ENCODE data around the gene B4GALT7.

The B4GALT7 gene

DNA sequence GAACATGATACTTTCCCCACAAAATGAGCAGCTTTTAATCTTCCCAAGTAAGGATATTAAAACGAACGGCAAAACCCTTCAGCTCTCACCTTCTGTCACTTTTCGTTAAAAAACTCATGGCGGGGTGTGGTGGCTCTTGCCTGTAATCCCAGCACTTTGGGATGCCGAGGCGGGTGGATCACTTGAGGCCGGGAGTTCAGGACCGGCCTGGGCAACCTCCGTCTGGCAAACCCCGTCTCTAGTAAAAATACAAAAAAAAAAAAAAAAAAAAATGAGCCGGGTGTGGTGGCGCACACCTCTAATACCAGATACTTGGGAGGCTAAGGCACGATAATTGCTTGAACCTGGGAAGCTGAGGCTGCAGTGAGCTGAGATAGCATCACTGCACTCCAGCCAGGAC, 7.0 kb upstream of the B4GALT7 start:
- DNase-seq: no peak

DNA sequence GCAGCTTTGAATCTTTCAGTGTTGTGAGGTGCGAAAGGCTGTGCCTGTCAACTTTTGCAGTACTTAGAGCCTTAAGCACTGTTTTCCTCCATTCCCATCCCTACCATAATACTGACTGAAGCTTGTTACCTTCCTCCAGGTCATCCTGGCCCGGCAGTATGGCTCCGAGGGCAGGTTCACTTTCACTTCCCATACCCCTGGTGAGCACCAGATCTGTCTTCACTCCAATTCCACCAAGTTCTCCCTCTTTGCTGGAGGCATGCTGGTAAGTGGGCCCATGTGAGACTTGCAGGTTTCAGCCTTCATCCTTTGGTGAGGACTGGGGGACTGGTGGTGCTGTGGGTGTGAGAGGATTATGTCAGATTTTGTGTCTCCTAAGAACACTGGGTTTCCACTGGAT, 6.4 kb upstream of the B4GALT7 start:
- DNase-seq: no peak

GRCh38 chr5:177594071-177594470, 5.9 kb upstream of the B4GALT7 start:
- no peak for DNase-seq

- DNase-seq: no peak
Observed at GRCh38 chr5:177595026-177595585, 4.8 kb upstream of the B4GALT7 start.

GRCh38 chr5:177595991-177596774, 3.7 kb upstream of the B4GALT7 start:
- no peak for DNase-seq

- no peak for DNase-seq
Observed at GRCh38 chr5:177596775-177597238, 3.1 kb upstream of the B4GALT7 start.

DNA sequence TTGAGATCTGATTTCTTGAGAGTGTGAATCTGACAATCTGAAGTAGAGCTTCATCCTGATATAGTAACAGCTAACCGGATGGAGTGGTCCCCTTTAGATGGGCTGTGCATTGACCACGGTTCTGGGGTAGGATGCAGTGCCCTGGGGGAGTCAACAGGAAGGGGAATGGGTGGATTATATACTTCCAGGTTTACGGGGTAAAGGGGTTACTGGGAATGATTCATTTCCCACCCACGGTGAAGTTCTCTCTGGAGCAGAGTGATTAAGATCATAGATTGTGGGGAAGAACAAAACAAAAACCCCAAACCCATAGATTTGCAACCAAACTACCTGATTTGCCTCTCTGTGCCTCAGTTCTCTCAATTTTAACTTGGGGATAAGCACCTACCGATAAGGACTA, 1.5 kb upstream of the B4GALT7 start:
- no peak for DNase-seq

DNA sequence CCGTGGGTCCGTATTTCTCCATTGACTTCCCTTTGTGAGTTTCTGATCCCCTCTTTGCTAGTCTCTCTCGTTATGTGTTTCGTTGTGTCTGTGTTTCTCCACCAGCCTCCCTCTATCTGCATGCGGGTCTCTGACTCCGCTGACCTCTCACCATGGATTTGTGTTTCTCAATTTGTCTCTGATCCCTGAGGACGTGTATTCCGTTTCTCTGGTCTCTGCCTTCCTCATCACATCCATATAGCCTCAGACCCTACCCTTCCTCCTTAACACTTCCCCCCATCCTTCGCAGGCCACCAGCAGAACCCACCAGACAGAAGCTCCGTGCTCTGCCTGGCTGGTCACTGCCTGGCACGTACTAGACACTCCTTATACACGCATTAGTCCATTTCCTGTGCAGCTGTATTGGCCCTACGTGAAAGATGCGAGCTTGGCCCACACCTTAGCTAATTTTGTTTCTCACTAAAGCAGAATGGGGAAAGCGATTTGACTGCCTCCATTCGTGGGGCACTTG, 631 bp downstream of the B4GALT7 start:
- DNase-seq: peak in 5 of 51 donors; percentile 15 to 61 (median 37)

- no peak for DNase-seq
Observed at GRCh38 chr5:177601126-177601525, 1.2 kb downstream of the B4GALT7 start.

DNA sequence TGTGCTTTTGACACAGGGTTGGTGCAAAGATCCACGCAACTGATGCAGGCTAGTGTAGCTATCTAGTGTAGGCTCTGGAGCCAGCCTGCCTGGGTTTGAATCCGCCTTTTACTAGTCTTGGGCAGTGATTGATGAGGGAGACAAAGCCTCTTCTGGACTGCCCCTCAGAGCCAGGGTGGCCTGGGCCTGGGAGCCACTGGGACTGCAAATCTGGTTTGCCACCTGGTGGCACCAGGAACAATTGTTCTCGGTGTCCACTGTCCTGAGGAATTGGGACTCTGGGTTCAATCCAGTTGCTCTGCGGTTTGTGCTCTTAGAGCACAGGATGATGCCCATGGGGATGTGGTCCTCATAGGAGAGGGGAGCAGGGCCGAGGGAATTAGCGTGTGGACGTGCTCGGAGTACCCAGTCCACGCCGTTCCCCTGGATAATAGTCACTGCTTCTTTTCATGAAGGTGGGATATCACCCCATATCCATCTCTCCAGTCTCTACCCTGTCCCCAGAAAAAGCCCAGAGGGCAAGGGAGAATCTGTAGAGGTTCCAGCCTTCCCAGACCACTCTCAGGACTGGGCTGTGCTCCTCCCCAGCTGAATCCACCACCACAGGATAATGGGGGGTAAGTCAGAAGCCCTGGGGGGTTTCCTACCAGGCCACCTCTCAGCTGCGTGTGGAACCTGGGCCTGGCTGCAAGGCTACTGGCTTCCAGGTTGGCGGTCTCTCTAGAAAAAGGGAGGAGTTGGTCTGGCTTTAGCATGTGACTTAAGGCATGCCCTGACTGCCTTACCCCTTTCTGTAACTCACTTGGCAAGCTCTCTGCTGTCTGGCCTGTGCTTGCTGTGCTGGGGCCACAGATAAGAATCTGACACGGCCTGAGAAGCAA, 1.9 kb downstream of the B4GALT7 start:
- DNase-seq: no peak

GRCh38 chr5:177602458-177602830, 2.5 kb downstream of the B4GALT7 start:
- no peak for DNase-seq

DNA sequence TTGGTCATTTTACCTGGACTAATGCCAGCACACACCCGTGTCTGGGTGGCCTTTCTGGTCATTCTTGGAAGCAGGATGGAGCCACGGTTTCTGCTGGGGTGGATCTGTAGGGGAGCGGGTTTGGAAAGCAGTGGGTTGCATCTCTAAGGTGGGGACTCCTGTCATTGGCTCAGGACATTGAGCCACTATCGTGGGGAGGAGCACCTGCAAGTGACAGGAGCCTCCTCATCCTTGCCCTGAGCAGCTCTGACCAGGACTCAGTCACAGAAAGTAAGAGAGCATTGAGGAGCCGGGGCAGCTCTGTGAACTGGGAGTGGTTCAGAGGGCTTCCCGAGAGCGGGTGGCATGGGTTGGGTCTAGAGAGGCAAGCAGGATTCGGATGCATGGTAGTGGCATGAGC, 3.7 kb downstream of the B4GALT7 start:
- no peak for DNase-seq

DNA sequence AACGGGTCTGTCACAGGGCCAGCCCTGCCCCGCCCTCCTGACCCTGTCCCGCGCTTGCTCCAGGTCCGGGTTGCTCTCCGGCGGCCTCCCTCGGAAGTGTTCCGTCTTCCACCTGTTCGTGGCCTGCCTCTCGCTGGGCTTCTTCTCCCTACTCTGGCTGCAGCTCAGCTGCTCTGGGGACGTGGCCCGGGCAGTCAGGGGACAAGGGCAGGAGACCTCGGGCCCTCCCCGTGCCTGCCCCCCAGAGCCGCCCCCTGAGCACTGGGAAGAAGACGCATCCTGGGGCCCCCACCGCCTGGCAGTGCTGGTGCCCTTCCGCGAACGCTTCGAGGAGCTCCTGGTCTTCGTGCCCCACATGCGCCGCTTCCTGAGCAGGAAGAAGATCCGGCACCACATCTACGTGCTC, 4.2 kb downstream of the B4GALT7 start:
- no peak for DNase-seq

GRCh38 chr5:177604656-177605055, 4.7 kb downstream of the B4GALT7 start:
- no peak for DNase-seq

DNA sequence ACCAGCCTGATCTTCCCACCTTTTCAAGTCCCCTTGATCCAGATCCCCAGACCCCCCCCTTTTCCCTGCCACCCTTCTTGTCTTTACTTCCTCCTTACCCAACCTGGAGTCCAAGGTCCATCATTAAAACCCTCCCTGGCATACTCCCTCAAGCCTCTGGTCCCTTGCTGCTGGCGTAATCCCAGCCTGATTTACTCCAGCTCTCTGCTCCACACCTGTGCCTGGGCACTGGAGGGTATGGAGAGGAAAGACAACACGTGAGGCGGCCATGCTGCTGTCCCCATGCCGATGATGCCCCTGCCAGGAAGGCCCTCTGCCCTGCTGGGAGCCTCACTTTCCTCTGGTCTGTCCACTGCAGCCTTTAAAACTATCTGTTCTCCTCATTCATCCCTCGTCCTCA, 5.1 kb downstream of the B4GALT7 start:
- DNase-seq: no peak

DNA sequence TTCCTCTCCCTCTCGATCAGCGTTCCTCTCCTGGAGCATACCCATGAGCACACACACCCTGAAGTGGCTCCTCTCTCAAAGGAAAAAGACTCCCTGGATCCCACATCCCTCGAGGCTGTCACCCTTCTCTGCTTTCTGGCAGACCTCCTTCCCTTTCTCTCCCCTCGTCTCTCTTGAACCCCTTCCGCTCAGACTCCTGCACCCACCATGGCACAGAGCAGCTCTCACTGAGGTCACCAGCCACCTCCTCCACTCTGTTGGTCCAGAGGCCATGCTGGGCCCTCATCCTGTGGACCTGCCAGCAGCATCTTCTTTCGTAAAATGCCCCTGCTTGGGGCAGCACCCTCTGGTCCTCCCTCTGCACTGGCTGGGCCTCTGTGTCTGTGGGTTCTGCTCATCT, 5.7 kb downstream of the B4GALT7 start:
- DNase-seq: no peak

DNA sequence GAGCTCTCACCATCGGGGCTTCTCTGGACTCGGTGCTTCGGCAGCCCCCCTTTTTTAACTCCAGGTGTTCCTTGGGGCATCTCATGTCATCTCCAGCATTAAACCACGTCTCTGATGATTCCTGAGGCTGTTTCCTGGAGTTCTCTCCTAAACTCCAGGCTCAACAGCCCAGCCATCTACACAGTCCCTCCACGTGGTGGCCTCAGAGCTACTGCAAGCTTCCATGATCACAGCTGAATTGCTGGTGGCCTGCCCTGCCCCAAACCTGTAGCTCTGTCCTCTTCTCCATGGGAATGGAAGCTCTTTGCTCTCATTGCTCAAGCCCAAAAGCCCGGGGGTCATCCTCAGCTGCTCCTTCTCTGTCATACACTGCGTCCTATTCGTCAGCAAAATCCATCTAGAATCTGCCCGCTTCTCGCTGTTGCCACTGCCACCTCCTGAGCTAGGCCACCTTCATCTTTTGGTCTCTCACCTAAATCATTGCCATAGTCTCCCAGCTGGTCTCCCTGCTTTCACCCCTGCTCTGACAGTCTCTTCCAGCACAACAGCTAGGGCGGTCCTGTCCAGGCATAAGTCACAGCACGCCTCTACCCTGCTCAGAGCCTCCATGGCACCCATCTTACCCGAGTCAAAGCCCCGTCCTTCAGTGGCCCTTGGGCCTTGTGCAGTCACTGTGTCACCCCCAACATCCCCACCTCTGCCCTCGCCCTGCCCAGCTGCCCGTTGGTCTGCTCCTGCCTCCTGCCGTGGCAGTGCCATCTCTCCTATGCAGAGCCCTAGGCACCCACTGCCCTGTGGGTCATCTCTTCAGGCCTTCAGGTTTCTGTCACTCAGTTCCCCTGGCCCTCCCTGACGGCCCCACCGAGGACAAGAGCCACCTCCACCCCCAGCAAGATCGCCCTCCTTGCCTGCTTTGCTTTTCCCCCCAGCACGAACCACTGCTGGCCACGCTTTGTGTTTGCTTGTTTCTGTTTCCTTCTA, 6.4 kb downstream of the B4GALT7 start:
- no peak for DNase-seq

DNA sequence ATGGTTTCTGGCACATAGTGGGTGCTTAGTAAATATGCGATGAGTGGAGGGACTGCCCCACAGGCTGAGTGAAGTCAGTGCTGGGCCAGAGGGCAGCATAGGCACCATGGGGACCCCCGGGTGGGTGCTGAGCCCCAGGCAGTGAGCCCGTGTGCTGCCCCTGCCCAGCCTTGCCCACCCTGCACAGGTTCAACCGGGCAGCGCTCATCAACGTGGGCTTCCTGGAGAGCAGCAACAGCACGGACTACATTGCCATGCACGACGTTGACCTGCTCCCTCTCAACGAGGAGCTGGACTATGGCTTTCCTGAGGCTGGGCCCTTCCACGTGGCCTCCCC, 7.2 kb downstream of the B4GALT7 start:
- no peak for DNase-seq

DNA sequence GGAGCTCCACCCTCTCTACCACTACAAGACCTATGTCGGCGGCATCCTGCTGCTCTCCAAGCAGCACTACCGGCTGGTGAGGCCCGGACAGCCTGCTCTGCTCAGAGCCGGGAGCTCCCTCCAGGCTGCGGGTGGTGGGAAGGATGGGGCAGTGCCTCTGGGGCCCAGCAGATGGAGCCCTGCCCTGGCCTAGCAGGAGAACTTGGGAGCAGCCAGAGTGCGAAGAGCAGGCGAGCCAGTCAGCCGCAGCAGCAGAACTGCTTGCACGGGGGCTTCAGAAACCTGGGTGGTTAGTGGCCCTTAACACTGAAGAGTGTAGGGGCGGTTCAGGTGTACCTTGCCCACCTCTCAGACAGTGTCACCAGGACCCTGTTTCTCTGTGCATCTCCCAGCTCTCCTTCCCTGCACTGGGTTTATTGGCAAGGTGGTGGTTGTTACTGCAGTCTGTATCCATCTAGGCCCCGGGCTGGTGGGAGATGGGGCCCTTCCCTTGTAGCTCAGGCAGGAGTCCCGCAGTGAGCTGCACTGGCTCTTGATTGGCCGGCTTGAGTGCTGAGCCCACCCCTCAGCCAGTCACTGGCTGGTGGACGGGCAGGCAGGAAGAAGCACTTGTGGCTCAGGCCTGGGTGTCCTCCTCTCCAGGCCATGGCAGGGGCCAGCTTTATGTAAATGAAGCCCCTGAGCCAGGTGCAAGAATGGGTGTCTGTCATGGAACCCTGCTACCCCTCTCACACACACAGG, 7.7 kb downstream of the B4GALT7 start:
- peak in 44 of 51 donors; percentile 12 to 80 (median 46) for DNase-seq

Data from hypothalamus (tissue), 51 donors.